ENCODE data around the gene DUSP8.

DNA sequence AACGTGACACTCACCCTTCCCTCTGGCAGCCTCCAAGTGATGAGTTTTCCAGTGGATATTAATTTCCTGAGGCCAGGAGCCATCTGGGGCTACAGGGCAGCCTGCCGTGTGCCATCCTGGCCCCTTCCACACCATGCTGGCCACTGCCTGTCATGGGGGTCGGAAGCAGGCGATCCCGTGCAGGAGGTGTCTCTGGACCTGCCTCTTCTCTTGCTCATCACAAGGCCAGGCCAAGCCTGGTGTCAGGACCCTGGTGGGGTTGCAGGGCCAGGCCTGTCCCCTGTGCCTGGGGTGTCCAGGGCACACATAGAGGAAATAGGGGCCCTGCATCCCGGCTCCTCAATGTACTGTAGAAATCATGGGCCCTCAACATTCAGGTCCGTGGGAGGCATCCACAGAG, 32.6 kb upstream of the DUSP8 start:
- TF ChIP-seq POLR2AphosphoS5 (IDR thresholded peaks at IDR 0.05) (no peak), CTCF (IDR thresholded peaks at IDR 0.05) (no peak), POLR2A (IDR thresholded peaks at IDR 0.05) (no peak)
